Measurements from ENCODE around the gene ASL.
A peak's percentile ranks its signal among the peaks of the same experiment; 100 is the strongest.
"Not testable (repeated sequence)": the region's sequence is repeated elsewhere in the genome, so short reads cannot be mapped to it uniquely, and the experiment has no call there.

The ASL gene

DNA sequence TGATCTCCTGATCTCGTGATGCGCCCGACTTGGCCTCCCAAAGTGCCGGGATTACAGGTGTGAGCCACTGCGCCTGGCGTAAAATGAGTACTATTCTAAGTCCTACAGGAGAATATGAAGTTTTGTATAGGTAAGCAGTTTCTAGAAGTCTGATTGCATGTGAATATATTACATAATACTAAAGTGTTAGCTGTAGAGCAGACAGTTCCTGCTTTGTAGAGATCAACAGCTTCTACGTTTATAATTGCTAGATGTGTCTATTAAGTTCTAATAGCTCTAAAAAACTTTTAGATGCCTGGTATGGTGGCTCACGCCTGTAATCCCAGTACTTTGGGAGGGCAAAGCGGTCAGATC, 47.5 kb downstream of the ASL start:
- DNase-seq = no peak

GRCh38 chr7:66124569-66124861, 48.9 kb downstream of the ASL start:
- DNase-seq = not testable (repeated sequence)

DNA sequence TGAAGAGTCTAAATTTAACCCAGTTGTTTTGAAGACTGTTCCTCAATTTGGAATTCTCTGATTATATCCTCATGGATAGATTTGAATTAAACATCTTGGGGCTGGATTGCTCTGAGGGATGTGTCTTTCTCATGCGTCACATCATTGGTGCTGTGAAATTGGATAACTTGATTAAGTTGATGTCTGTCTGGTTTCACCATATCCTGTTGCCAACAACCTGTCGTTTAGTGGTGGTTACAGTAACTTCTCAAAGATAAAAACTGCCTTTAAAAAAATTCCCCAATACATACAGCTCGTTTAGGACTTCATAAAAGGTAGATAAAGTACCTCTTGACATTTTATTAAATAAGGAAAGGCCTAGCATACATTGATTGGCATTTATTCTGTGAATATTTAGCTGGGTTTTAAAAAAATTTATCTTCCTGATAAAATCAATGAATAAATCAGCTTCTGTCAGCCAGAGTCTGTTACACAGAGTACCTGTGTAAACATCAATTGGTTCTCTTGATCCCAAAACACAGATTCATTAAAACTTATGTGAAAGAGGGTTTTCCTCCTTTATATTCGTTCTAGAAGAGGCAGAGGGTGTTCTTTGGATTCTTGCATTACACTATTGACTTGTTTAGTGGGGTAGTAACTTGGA, 49.6 kb downstream of the ASL start:
- DNase-seq = peak; percentile 30

- DNase-seq = peak; percentile 37
Measured at GRCh38 chr7:66125781-66126352, 50.2 kb downstream of the ASL start.

DNA sequence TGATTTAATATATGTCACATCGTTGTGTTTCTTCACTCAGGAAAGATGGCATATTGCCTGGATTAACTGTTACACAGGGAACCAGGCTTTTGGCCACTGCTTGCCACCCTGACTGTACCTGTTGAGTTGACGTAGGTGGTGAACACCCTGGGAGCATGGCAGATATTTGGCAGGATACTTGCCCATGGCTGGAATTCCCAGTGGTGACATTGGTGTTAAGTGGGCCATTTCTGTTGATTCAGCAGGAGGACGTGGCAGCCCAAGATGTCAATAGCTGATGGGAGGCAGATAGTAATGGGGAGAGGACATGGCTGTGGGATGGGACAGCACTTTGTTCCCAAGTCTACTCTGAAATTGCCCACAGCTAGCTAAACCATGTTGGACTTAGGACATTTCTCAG, 51.6 kb downstream of the ASL start:
- not testable (repeated sequence) for DNase-seq

DNA sequence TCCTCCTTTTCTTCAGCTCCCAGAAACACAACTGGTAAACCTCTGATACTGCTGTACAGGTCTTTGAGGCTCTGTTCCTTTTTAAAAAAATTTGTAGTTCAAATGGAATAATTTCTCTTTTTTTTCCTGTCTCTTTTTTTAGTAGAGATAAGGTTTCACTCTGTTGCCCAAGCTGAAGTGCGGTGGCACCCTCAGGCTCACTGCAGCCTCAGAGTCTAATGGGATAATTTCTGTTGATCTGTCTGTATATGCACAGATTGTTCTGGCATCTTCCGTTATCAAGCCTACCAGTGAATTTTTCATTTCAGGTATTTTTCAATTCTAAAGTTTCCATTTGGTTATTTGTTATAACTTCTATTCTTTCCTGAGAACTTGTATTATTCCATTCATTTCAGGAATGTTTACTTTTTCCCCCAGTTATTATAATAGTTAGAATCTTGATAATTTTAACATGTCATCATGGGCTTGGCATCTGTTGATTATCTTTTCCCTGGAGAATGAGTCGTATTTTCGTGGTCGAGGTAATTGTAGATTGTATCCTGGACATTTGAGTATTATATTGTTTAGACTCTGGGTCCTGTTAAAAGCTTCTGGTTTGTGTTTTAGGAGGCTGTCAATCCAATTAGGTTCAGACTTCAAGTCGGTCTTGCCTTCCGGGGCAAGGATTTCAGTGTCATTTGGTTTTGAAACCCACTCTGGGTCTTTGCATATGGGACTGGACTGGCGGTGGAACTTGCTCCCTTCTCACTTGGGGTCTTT, 63.6 kb downstream of the ASL start:
- DNase-seq = no peak

- no peak for DNase-seq
Measured at GRCh38 chr7:66140924-66141323, 65.3 kb downstream of the ASL start.

- DNase-seq = no peak
Measured at GRCh38 chr7:66142334-66142733, 66.7 kb downstream of the ASL start.

DNA sequence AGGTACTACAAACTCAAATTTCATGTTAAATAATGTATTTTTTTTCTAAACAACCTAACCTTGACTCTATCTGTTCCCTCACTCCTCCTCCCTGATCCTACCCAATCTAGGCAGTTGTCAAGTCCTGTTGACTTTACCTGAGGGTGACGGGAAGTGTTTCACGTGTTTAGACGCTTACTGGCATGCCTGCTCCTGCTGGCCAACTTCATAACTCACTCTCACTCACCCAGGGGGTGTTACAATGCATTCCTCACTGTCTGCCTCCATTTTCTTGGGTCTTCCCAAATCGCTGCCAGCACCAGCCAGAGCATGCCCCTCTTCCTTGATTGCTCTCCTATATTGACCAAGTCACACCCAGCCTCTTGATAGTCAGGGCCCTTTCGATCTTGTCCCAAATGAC, 67.4 kb downstream of the ASL start:
- no peak for DNase-seq

Measured in CD4-positive, alpha-beta T cell treated with Interleukin-17A for 1 hour (primary cell).